HG03108 (cell line): Measurements from ENCODE around the gene PRDM5.

ENCODE experiments used
- ATAC-seq: cut with Tn5 transposase; IDR thresholded peaks from one replicate; pipeline ENCODE4 v1.9.1; 2021; ENCODE audit warnings: moderate library complexity; ENCODE audit not compliant: unreplicated experiment

The PRDM5 gene

GRCh38 chr4:120824946-120825345 is 97.6 kb downstream of the PRDM5 start:
- ATAC-seq = no peak

GRCh38 chr4:120821977-120822376 is 100.5 kb downstream of the PRDM5 start:
- no peak for ATAC-seq

GRCh38 chr4:120821029-120821428 is 101.5 kb downstream of the PRDM5 start:
- no peak for ATAC-seq

GRCh38 chr4:120819805-120820437 is 102.6 kb downstream of the PRDM5 start:
- no peak for ATAC-seq

- ATAC-seq = no peak
Measured at GRCh38 chr4:120816296-120816965, 106.1 kb downstream of the PRDM5 start.

GRCh38 chr4:120815361-120815760 is 107.2 kb downstream of the PRDM5 start:
- no peak for ATAC-seq

GRCh38 chr4:120814886-120815285 is 107.6 kb downstream of the PRDM5 start:
- no peak for ATAC-seq

GRCh38 chr4:120812216-120812615 is 110.3 kb downstream of the PRDM5 start:
- ATAC-seq = no peak

- no peak for ATAC-seq
Measured at GRCh38 chr4:120809518-120809917, 113.0 kb downstream of the PRDM5 start.

GRCh38 chr4:120808475-120809141 is 113.9 kb downstream of the PRDM5 start:
- ATAC-seq = no peak

GRCh38 chr4:120801137-120801758 is 121.3 kb downstream of the PRDM5 start:
- no peak for ATAC-seq

- ATAC-seq = no peak
Measured at GRCh38 chr4:120798570-120798969, 124.0 kb downstream of the PRDM5 start.

- ATAC-seq = no peak
Measured at GRCh38 chr4:120796271-120796670, 126.3 kb downstream of the PRDM5 start.

- ATAC-seq = no peak
Measured at GRCh38 chr4:120785202-120785601, 137.3 kb downstream of the PRDM5 start.

GRCh38 chr4:120777459-120777858 is 145.1 kb downstream of the PRDM5 start:
- ATAC-seq = no peak

GRCh38 chr4:120775431-120775830 is 147.1 kb downstream of the PRDM5 start:
- no peak for ATAC-seq

GRCh38 chr4:120773641-120774040 is 148.9 kb downstream of the PRDM5 start:
- ATAC-seq = no peak

GRCh38 chr4:120771907-120772306 is 150.6 kb downstream of the PRDM5 start:
- ATAC-seq = no peak

- no peak for ATAC-seq
Measured at GRCh38 chr4:120770897-120771296, 151.6 kb downstream of the PRDM5 start.

- ATAC-seq = no peak
Measured at GRCh38 chr4:120769227-120769626, 153.3 kb downstream of the PRDM5 start.

GRCh38 chr4:120765260-120765680 is 157.3 kb downstream of the PRDM5 start:
- ATAC-seq = no peak

- ATAC-seq = no peak
Measured at GRCh38 chr4:120763650-120764049, 158.9 kb downstream of the PRDM5 start.
